Stimulated activated CD4-positive, alpha-beta T cell treated with anti-CD3 and anti-CD28 coated beads, Interleukin-12 subunit alpha, Interleukin-12 subunit beta, amount 100 ng/mL, for 24 hours (primary cell): ENCODE data around the gene ST3GAL2.
A peak's percentile ranks its signal among the peaks of the same experiment; 100 is the strongest.

Source experiments
- DNase-seq, 2 experiments: peaks; one replicate each; pipeline ENCODE4 v3.0.0-alpha.2; 2020; ENCODE audit warnings: low read depth in 2 of 2

The ST3GAL2 gene

GRCh38 chr16:70438969-70439862 lies at the start of gene ST3GAL2:
TSS of gene ST3GAL2 (minus strand) at chr16:70439100. CDS start at chr16:70398530, 40,570 bp downstream.
- DNase-seq, result peak; percentile 83 to 90

- no peak for DNase-seq
Observed at GRCh38 chr16:70484867-70485266, 46.0 kb upstream of the ST3GAL2 start.

- DNase-seq, result no peak
Observed at GRCh38 chr16:70483426-70483825, 44.5 kb upstream of the ST3GAL2 start.

- DNase-seq, result no peak
Observed at GRCh38 chr16:70482624-70483023, 43.7 kb upstream of the ST3GAL2 start.

GRCh38 chr16:70481929-70482536 lies 43.1 kb upstream of the ST3GAL2 start:
- no peak for DNase-seq

- DNase-seq, result no peak
Observed at GRCh38 chr16:70480127-70481105, 41.5 kb upstream of the ST3GAL2 start.

GRCh38 chr16:70478912-70479341 lies 40.0 kb upstream of the ST3GAL2 start:
- DNase-seq, result no peak

GRCh38 chr16:70478169-70478568 lies 39.3 kb upstream of the ST3GAL2 start:
- no peak for DNase-seq

GRCh38 chr16:70476272-70477020 lies 37.5 kb upstream of the ST3GAL2 start:
- peak; percentile 17 to 50 for DNase-seq

GRCh38 chr16:70475054-70475871 lies 36.4 kb upstream of the ST3GAL2 start:
- DNase-seq, result no peak

GRCh38 chr16:70474320-70475053 lies 35.6 kb upstream of the ST3GAL2 start:
- no peak for DNase-seq

- no peak for DNase-seq
Observed at GRCh38 chr16:70473446-70474319, 34.8 kb upstream of the ST3GAL2 start.

GRCh38 chr16:70472786-70473433 lies 34.0 kb upstream of the ST3GAL2 start:
- no peak for DNase-seq

GRCh38 chr16:70470927-70471341 lies 32.0 kb upstream of the ST3GAL2 start:
- no peak for DNase-seq

- DNase-seq, result no peak
Observed at GRCh38 chr16:70470141-70470926, 31.4 kb upstream of the ST3GAL2 start.

- no peak for DNase-seq
Observed at GRCh38 chr16:70468776-70469525, 30.1 kb upstream of the ST3GAL2 start.
